HG02884 (cell line): Measurements from ENCODE around the gene MLIP.
"Not testable (repeated sequence)": the region's sequence is repeated elsewhere in the genome, so short reads cannot be mapped to it uniquely, and the experiment has no call there.

Experiments used
- ATAC-seq: cut with Tn5 transposase; IDR thresholded peaks from one replicate; pipeline ENCODE4 v1.9.1; 2021; ENCODE audit warnings: mild to moderate bottlenecking, moderate library complexity; ENCODE audit not compliant: unreplicated experiment

Gene MLIP, protein sequence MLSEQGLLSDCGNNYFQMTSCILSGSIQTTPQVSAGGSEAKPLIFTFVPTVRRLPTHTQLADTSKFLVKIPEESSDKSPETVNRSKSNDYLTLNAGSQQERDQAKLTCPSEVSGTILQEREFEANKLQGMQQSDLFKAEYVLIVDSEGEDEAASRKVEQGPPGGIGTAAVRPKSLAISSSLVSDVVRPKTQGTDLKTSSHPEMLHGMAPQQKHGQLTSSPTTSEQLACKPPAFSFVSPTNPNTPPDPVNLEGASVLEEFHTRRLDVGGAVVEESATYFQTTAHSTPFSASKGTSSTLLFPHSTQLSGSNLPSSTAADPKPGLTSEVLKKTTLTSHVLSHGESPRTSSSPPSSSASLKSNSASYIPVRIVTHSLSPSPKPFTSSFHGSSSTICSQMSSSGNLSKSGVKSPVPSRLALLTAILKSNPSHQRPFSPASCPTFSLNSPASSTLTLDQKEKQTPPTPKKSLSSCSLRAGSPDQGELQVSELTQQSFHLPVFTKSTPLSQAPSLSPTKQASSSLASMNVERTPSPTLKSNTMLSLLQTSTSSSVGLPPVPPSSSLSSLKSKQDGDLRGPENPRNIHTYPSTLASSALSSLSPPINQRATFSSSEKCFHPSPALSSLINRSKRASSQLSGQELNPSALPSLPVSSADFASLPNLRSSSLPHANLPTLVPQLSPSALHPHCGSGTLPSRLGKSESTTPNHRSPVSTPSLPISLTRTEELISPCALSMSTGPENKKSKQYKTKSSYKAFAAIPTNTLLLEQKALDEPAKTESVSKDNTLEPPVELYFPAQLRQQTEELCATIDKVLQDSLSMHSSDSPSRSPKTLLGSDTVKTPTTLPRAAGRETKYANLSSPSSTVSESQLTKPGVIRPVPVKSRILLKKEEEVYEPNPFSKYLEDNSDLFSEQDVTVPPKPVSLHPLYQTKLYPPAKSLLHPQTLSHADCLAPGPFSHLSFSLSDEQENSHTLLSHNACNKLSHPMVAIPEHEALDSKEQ

GRCh38 chr6:54111341-54112045 is at the start of gene MLIP:
Gene MLIP, plus strand, starts transcription at chr6:54111443. Its CDS starts 37 bp downstream, at chr6:54111480.
- no peak for ATAC-seq

- no peak for ATAC-seq
Observed at GRCh38 chr6:54063228-54063539, 48.1 kb upstream of the MLIP start.

DNA sequence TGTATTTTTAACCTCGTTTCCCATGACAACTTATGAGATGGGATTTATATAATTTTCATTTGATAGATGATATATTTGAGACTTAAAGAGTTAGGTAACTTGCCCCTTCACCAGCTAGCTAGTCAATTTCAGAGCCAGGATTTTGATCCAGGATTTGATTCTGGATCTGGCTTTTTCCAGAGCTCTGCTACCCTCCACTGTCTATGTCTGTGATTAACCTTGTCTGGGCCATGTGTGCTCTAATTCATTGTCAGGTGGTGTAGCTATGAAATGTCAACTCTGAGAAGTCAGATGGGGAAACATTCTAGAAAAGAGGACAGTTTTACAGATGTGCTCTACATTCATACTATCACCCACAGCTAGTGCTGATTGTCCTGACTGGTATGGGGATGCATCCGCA is 42.5 kb upstream of the MLIP start:
- ATAC-seq, result no peak

- ATAC-seq, result no peak
Observed at GRCh38 chr6:54070025-54070424, 41.2 kb upstream of the MLIP start.

- ATAC-seq, result no peak
Observed at GRCh38 chr6:54071821-54072340, 39.4 kb upstream of the MLIP start.

GRCh38 chr6:54072635-54073313 is 38.5 kb upstream of the MLIP start:
- ATAC-seq, result no peak

DNA sequence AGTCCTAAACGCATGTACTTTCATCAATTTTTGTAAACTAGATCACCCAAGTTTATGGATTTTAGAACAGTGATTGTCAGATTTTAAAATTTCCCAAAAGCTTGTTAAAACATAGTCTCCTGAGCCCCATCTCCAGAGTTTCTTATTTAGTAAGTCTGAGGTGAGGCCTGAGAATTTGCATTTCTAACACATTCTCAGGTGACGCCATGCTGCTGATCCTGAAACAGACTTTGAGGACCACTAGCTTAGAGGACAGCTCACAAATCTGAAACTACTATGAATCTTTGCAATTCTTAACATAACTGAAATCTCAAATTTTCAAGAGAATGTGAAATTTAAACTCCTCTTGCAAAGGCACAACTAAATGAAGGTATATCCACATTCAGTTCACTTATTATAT is 37.8 kb upstream of the MLIP start:
- no peak for ATAC-seq

GRCh38 chr6:54074109-54074508 is 37.1 kb upstream of the MLIP start:
- ATAC-seq, result no peak

GRCh38 chr6:54074578-54075195 is 36.6 kb upstream of the MLIP start:
- no peak for ATAC-seq

DNA sequence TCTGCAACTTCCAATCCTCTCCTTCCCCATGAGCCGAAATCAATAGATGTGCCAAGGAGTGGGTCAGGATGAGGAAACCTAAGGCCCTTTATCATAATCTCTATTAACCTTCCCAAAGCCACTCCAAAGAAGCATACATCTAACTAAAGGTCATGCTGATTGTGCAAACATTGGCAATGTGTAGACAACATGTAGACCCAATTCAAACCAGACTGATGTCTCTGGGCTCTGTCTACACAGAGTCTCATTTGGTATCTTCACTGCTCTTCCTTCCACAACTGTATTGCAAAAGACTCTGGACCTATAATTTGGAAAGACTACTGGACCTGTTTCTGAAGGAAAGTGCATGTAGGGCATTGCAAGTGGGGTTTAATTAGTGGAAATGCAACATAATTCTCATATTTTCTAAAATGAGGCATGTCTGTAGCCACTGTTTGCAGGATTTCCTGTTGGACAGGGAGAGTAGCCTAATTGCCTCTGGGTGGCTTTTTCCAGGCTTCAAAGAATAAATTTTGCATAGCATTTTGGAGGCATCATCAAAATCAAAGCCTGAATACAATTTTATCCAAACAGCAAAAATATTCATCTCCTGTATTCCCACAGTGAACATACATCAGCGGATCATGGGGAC is 35.0 kb upstream of the MLIP start:
- ATAC-seq, result no peak

DNA sequence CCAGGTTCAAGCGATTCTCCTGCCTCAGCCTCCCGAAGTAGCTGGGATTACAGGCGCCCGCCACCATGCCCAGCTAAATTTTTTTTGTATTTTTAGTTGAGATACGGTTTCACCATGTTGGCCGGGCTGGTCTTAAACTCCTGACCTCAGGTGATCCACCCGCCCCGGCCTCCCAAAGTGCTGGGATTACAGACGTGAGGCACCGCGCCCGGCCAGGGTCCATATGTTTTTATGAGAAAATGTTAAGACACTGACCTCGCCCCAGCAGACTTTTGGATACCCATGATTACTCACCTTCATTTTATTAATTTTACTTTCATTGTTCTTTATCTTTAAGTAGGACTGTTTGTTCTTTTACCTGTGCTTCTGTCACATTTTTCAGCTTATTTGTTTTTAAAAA is 29.7 kb upstream of the MLIP start:
- ATAC-seq, result not testable (repeated sequence)

GRCh38 chr6:54083287-54083686 is 28.0 kb upstream of the MLIP start:
- ATAC-seq, result no peak

- no peak for ATAC-seq
Observed at GRCh38 chr6:54084231-54084630, 27.0 kb upstream of the MLIP start.

DNA sequence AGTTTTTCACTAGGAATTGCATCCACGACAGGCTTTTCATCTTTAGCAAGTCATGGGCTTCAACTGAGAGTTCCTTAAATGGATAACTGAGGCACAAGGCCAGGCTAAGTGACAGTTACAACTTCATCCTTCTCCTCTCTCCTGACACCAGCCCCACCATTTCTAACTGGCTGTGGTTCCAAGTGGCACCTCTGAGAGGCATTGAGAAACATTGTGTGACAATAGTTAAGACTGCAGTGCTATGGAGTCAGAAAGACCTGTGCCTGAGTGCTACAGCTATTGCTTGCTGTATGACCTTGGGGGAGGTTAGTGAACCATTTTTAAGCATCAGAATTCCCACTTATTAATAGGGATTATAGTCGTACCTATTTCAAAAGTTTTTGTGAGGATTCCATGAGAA is 26.2 kb upstream of the MLIP start:
- no peak for ATAC-seq

- ATAC-seq, result no peak
Observed at GRCh38 chr6:54085541-54085940, 25.7 kb upstream of the MLIP start.

- ATAC-seq, result no peak
Observed at GRCh38 chr6:54086439-54086838, 24.8 kb upstream of the MLIP start.

DNA sequence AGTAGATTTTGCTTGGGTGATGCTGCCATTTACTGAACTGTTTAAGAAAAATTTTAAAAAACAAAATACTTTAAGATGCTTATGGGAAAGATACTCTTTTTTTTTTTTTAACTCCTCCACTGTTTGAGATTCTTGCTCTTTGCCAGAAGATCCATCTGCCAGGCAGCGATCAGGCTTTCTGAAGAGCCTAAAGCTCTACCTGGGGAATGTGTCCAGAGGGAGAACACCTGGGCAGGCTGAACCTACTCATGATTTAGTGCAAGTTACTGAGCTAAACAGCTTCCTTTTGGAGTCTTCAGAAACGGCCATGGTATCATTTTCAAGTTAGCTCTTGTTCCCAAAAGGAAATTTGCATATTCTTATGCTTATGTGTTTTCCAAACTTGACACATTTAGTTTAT is 23.5 kb upstream of the MLIP start:
- no peak for ATAC-seq

GRCh38 chr6:54093326-54093948 is 17.8 kb upstream of the MLIP start:
- no peak for ATAC-seq

GRCh38 chr6:54094293-54094692 is 16.9 kb upstream of the MLIP start:
- ATAC-seq, result no peak
